K562 (cell line): ENCODE measurements around the gene MYO1F. TPM values are rescaled to one million over a fixed set of nuclear protein-coding genes. Genes with fewer than 3 reads are reported as not detected.

Experiments used
- ADNP ChIP-seq: fragments of 200-800 bp; sonication (Bioruptor generic); IDR thresholded peaks from 2 replicates; pipeline ENCODE4 v1.6.1; 2016; ENCODE audit warnings: missing genetic modification characterization, missing compliant biosample characterization
- ARID1B ChIP-seq: fragments of 450-650 bp; IDR thresholded peaks from 2 replicates; pipeline ENCODE4 v1.6.1; 2016; ENCODE audit warnings: antibody characterized with exemption, mild to moderate bottlenecking, inconsistent platforms
- ATF4 ChIP-seq: fragments of 450-650 bp; formaldehyde crosslinking; IDR thresholded peaks from 2 replicates; pipeline ENCODE4 v1.4.0; 2022; ENCODE audit warnings: mild to moderate bottlenecking, moderate library complexity
- CCNT2 ChIP-seq: IDR thresholded peaks from 2 replicates; pipeline ENCODE4 v1.6.1; 2011; ENCODE audit warnings: borderline replicate concordance, low read depth, mild to moderate bottlenecking, moderate library complexity, mixed read lengths, low read length; ENCODE audit not compliant: insufficient read length; ENCODE audit errors: extremely low read depth
- CEBPB ChIP-seq: fragments of 450-650 bp; IDR thresholded peaks from 2 replicates; pipeline ENCODE4 v1.6.1; 2016; ENCODE audit warnings: missing genetic modification characterization, missing compliant biosample characterization
- CTCF ChIP-seq, 3 experiments: IDR thresholded peaks in 2 of 3; conservative IDR thresholded peaks in 1 of 3; 2 replicates each; pipeline ENCODE4 v1.5.1; 2011 to 2012; ENCODE audit warnings: low read length in 3 of 3, mild to moderate bottlenecking in 3 of 3, control low read depth in 2 of 3, improper control_type of control experiment in 1 of 3, inconsistent platforms in 1 of 3, low read depth in 1 of 3, mixed read lengths in 1 of 3, moderate library complexity in 1 of 3; ENCODE audit not compliant: insufficient read depth in 2 of 3
- ESRRA ChIP-seq: fragments of 450-650 bp; IDR thresholded peaks from 2 replicates; pipeline ENCODE4 v1.6.1; 2014; ENCODE audit warnings: low read depth, mild to moderate bottlenecking, moderate library complexity, borderline replicate concordance
- MTA2 ChIP-seq: fragments of 450-650 bp; IDR thresholded peaks from 2 replicates; pipeline ENCODE4 v1.6.1; 2016; ENCODE audit warnings: low read depth
- OTX1 ChIP-seq: fragments of 450-650 bp; formaldehyde crosslinking; IDR thresholded peaks from 2 replicates; pipeline ENCODE4 v1.4.0; 2022; ENCODE audit warnings: mild to moderate bottlenecking
- POLR2H ChIP-seq: IDR thresholded peaks from 2 replicates; pipeline ENCODE4 v1.6.1; 2016; ENCODE audit warnings: missing genetic modification characterization, low read depth, mild to moderate bottlenecking, control low read depth, missing compliant biosample characterization, moderate library complexity
- POLR3G ChIP-seq: IDR thresholded peaks from 2 replicates; pipeline ENCODE4 v1.6.1; 2011; ENCODE audit not compliant: insufficient read length, insufficient replicate concordance; ENCODE audit errors: extremely low read depth
- SOX6 ChIP-seq: fragments of 450-650 bp; IDR thresholded peaks from 2 replicates; pipeline ENCODE4 v1.6.1; 2014; ENCODE audit warnings: mild to moderate bottlenecking
- TFAP4 ChIP-seq: sonication (generic); formaldehyde crosslinking; IDR thresholded peaks from 2 replicates; pipeline ENCODE4 v1.8.0; 2022; ENCODE audit warnings: missing genetic modification reagents, mild to moderate bottlenecking, moderate library complexity, borderline replicate concordance
- ZBTB7A ChIP-seq: IDR thresholded peaks from 2 replicates; pipeline ENCODE4 v1.6.1; 2011; ENCODE audit warnings: low read depth, mild to moderate bottlenecking, low read length, moderate library complexity, borderline replicate concordance; ENCODE audit not compliant: control insufficient read depth
- ZMIZ1 ChIP-seq, 2 experiments: fragments of 150-350 bp in 1 of 2; IDR thresholded peaks; 2 replicates each; pipeline ENCODE4 v1.6.1; 2012 to 2016; ENCODE audit warnings: low read depth in 2 of 2, low read length in 2 of 2, mild to moderate bottlenecking in 1 of 2, moderate library complexity in 1 of 2
- ZNF224 ChIP-seq: sonication (generic); formaldehyde crosslinking; IDR thresholded peaks from 2 replicates; pipeline ENCODE4 v1.8.0; 2022; ENCODE audit warnings: mild to moderate bottlenecking, missing genetic modification reagents
- polyA plus RNA-seq, 8 experiments: library from polyadenylated mRNA; depleted of rRNA in 4 of 8; stranded (reverse) in 5 of 8; unstranded in 3 of 8; fragments of >200 nt; fragmentation: Nextera tagmentation in 2 of 8; fragmentation: Illumina TruSeq in 1 of 8; extraction: Ambion mirVana in 2 of 8; extraction: Trizol in 1 of 8; gene quantifications; 2 replicates each; pipeline versions ENCODE4 v1.2.1 to v1.2.3, GENCODE V29; 2011 to 2014; ENCODE audit warnings: inconsistent platforms in 1 of 8, missing spikeins in 1 of 8
- total RNA-seq, 7 experiments: library from RNA; depleted of rRNA in 6 of 7; stranded (reverse); fragments of >200 nt in 6 of 7; fragmentation: Illumina TruSeq in 2 of 7; extraction: Trizol in 2 of 7; gene quantifications; 2 replicates each; pipeline versions ENCODE4 v1.2.1 to v1.2.3, GENCODE V29; 2011 to 2021; ENCODE audit warnings: low replicate concordance in 1 of 7

Gene MYO1F
- total and polyA plus RNA-seq, 9 of the 15 experiments (the other 6 are each of a cell fraction or from before 2014, with no cell fraction given), result 0.78 to 9.4 (median 4.3) TPM

- TF ChIP-seq ESRRA, result peak; percentile 98
- no peak for TF ChIP-seq MTA2
- TF ChIP-seq TFAP4 (CRISPR knock-in tag), result peak; percentile 19; the same call in 1 of the 2 replicates
- TF ChIP-seq ZBTB7A, result peak; percentile 83; the same call in 1 of the 2 replicates
- 0 out of 2 replicates have a peak, but pooled peaks have one; percentile 68 for TF ChIP-seq OTX1 (CRISPR knock-in tag)
- no peak for TF ChIP-seq POLR2H
- TF ChIP-seq POLR3G, result no peak
- no peak for TF ChIP-seq ZNF224
- peak; percentile 97 for TF ChIP-seq CEBPB (tag)
- peak; percentile 73; the same call in 1 of the 2 replicates for TF ChIP-seq ADNP
- TF ChIP-seq ATF4 (CRISPR knock-in tag), result peak; percentile 74
- TF ChIP-seq ZMIZ1 (IDR thresholded peaks at IDR 0.05; ENCODE audit: low read depth in 2 of 2, low read length in 2 of 2), result 0 out of 4 replicates have a peak, but pooled peaks of 1 of the 2 experiments have one; percentile 27
- peak; percentile 41 for TF ChIP-seq CCNT2
- TF ChIP-seq ARID1B, result peak; percentile 84
- peak in 1 of 3 experiments; percentile 16; a peak in 1 of 6 replicates for TF ChIP-seq CTCF (IDR thresholded peaks at IDR 0.05 in 2 of 3, conservative IDR thresholded peaks at IDR 0.05 in 1 of 3; ENCODE audit: insufficient read depth in 2 of 3, low read depth in 1 of 3, low read length in 3 of 3)
- TF ChIP-seq SOX6, result peak; percentile 72
These were observed 8.0 kb downstream of the MYO1F start (continued) for GRCh38 chr19:8569066-8569771.
